K562 (cell line): ENCODE data around the gene AJAP1. TPM values are rescaled to one million over a fixed set of nuclear protein-coding genes. Genes with fewer than 3 reads are reported as not detected.
A peak's percentile ranks its signal among the peaks of the same experiment; 100 is the strongest.

Source experiments
- ATAC-seq: fragments of 200-7000 bp; cut with Tn5 transposase; 3 replicates; pipeline ENCODE4 v1.9.1; 2020; ENCODE audit warnings: moderate library complexity
- BruUV-seq: library from RNA; stranded (reverse); fragments of 400-500 nt; replicated peaks from 2 replicates; lab custom pipeline; 2021; lab: Mats Ljungman, UMichigan
- CTCF ChIA-PET: fragments of 300-600 bp; formaldehyde crosslinking; extraction: SDS; loops from one replicate; lab custom pipeline; 2021; ENCODE audit warnings: low intra/inter-chr PET ratio; lab: Yijun Ruan, JAX
- POLR2A ChIA-PET: fragments of 300-600, 350-650 bp; sonication (Branson Sonifier 250); formaldehyde crosslinking; extraction: SDS; loops from one replicate; lab custom pipeline; 2021; ENCODE audit warnings: antibody characterized with exemption, inconsistent platforms; lab: Yijun Ruan, JAX
- DNase-seq, 4 experiments: peaks; one replicate each; pipeline versions ENCODE4 v3.0.0 to v3.0.0-alpha.2; 2011 to 2018; ENCODE audit warnings: low spot score in 3 of 4, mixed read lengths in 3 of 4; ENCODE audit errors: extremely low read depth in 1 of 4
- FAIRE-seq: peaks from 2 replicates; lab custom pipeline; 2011; peaks lifted over from hg19 to GRCh38; lab: Jason Lieb, UNC
- H2AFZ ChIP-seq: 2 replicates; pipeline ENCODE4 v1.6.0; 2011; ENCODE audit warnings: low read depth, low read length, control low read depth, inconsistent platforms
- H3K27ac ChIP-seq: fragments of 200-600 bp; 3 replicates; pipeline ENCODE4 v1.8.0; 2011; ENCODE audit warnings: low read depth, mild to moderate bottlenecking, control low read depth, inconsistent platforms, low read length, moderate library complexity, mixed read lengths; ENCODE audit errors: extremely low read depth
- H3K27me3 ChIP-seq, 2 experiments: fragments of 300-600 bp in 1 of 2; 2 replicates in 1 of 2; 3 replicates in 1 of 2; pipeline versions ENCODE4 v1.6.0 to v1.8.0; 2011; ENCODE audit warnings: inconsistent platforms in 2 of 2, low read length in 2 of 2, mild to moderate bottlenecking in 1 of 2, mixed read lengths in 1 of 2, moderate library complexity in 1 of 2; ENCODE audit not compliant: control insufficient read depth in 2 of 2, insufficient read depth in 2 of 2
- H3K36me3 ChIP-seq: fragments of 300-600 bp; 3 replicates; pipeline ENCODE4 v1.8.0; 2011; ENCODE audit warnings: mild to moderate bottlenecking, low read length, inconsistent platforms; ENCODE audit not compliant: control insufficient read depth, insufficient read depth
- H3K4me1 ChIP-seq, 2 experiments: fragments of 200-600 bp in 1 of 2; replicated peaks in 1 of 2; 2 replicates in 1 of 2; 3 replicates in 1 of 2; pipeline versions ENCODE4 v1.5.1 to v1.8.0; 2011; ENCODE audit warnings: inconsistent platforms in 2 of 2, low read length in 2 of 2, mild to moderate bottlenecking in 1 of 2, mixed read lengths in 1 of 2, moderate library complexity in 1 of 2; ENCODE audit not compliant: control insufficient read depth in 2 of 2, insufficient read depth in 2 of 2
- H3K4me2 ChIP-seq: 2 replicates; pipeline ENCODE4 v1.6.1; 2011; ENCODE audit warnings: low read length, control low read depth, inconsistent platforms, mixed read lengths; ENCODE audit not compliant: insufficient read depth
- H3K4me3 ChIP-seq: fragments of 200-600 bp; sonication (generic), shearing (Covaris generic); 2 replicates; pipeline ENCODE4 v1.5.1; 2016; ENCODE audit warnings: control low read depth, inconsistent platforms
- H3K79me2 ChIP-seq: fragments of 200-600 bp; 3 replicates; pipeline ENCODE4 v1.8.0; 2011; ENCODE audit warnings: low read length, inconsistent platforms; ENCODE audit not compliant: control insufficient read depth, insufficient read depth
- H3K9ac ChIP-seq, 2 experiments: 2 replicates each; pipeline versions ENCODE4 v1.6.0 to v1.6.1; 2011; ENCODE audit warnings: low read depth in 2 of 2, low read length in 2 of 2, control low read depth in 1 of 2, inconsistent platforms in 1 of 2, mild to moderate bottlenecking in 1 of 2, mixed read lengths in 1 of 2; ENCODE audit not compliant: insufficient read depth in 1 of 2
- H3K9me1 ChIP-seq: one replicate; pipeline ENCODE4 v1.6.0; 2011; ENCODE audit warnings: inconsistent platforms, mild to moderate bottlenecking, low read length, moderate library complexity; ENCODE audit not compliant: control insufficient read depth, insufficient read depth
- H3K9me3 ChIP-seq: replicated peaks from 2 replicates; pipeline ENCODE4 v1.5.1; 2011; ENCODE audit warnings: low read depth, low read length, inconsistent platforms; ENCODE audit not compliant: control insufficient read depth, insufficient read depth
- H4K20me1 ChIP-seq: replicated peaks from 2 replicates; pipeline ENCODE4 v1.6.1; 2011; ENCODE audit warnings: low read length, inconsistent platforms, mixed read lengths; ENCODE audit not compliant: control insufficient read depth, insufficient read depth
- ADNP ChIP-seq: fragments of 200-800 bp; sonication (Bioruptor generic); IDR thresholded peaks from 2 replicates; pipeline ENCODE4 v1.6.1; 2016; ENCODE audit warnings: missing genetic modification characterization, missing compliant biosample characterization
- CTCF ChIP-seq, 3 experiments: IDR thresholded peaks in 2 of 3; conservative IDR thresholded peaks in 1 of 3; 2 replicates each; pipeline ENCODE4 v1.5.1; 2011 to 2012; ENCODE audit warnings: low read length in 3 of 3, mild to moderate bottlenecking in 3 of 3, control low read depth in 2 of 3, improper control_type of control experiment in 1 of 3, inconsistent platforms in 1 of 3, low read depth in 1 of 3, mixed read lengths in 1 of 3, moderate library complexity in 1 of 3; ENCODE audit not compliant: insufficient read depth in 2 of 3
- HEY1 ChIP-seq: fragments of 250-450 bp; sonication (Bioruptor Pico); IDR thresholded peaks from 2 replicates; pipeline ENCODE4 v1.5.0; 2020; ENCODE audit warnings: mild to moderate bottlenecking, moderate library complexity, borderline replicate concordance
- NR1H2 ChIP-seq: sonication (generic); formaldehyde crosslinking; IDR thresholded peaks from 2 replicates; pipeline ENCODE4 v1.4.0; 2020; ENCODE audit warnings: mild to moderate bottlenecking, missing genetic modification reagents
- RAD21 ChIP-seq, 2 experiments: fragments of 250-450 bp in 1 of 2; fragments of 450-650 bp in 1 of 2; sonication (Bioruptor Pico) in 1 of 2; formaldehyde crosslinking in 1 of 2; IDR thresholded peaks in 1 of 2; conservative IDR thresholded peaks in 1 of 2; 2 replicates each; pipeline versions ENCODE4 v1.4.0 to v1.8.0; 2020 to 2022; ENCODE audit warnings: mild to moderate bottlenecking in 2 of 2, moderate library complexity in 1 of 2
- ZBTB33 ChIP-seq: sonication (generic); formaldehyde crosslinking; IDR thresholded peaks from 2 replicates; pipeline ENCODE4 v1.8.1; 2023; ENCODE audit warnings: mild to moderate bottlenecking, missing genetic modification reagents
- ZNF717 ChIP-seq: fragments of 250-450 bp; sonication (Bioruptor Pico); IDR thresholded peaks from 2 replicates; pipeline ENCODE4 v1.5.0; 2021
- WGBS: fragments of 100-300 bp; shearing (Covaris generic); methylation state at CpG from one replicate; pipeline ENCODE4 v1.1.6; 2016; ENCODE audit warnings: low coverage, mixed read lengths; ENCODE audit not compliant: insufficient coverage; ENCODE audit errors: missing lambda C conversion rate; 5-methylcytosine and 5-hydroxymethylcytosine counted together
- in situ Hi-C: fragments of 300-500 bp; cut with MboI; formaldehyde crosslinking; loops from 4 replicates; pipeline ENCODE4 v1.15.0; 2018; ENCODE audit warnings: inconsistent platforms, mixed read lengths
- intact Hi-C: fragments of 100-400 bp; cut with micrococcal nuclease; formaldehyde crosslinking; loops from 2 replicates; pipeline ENCODE4 v1.14.2; 2022
- polyA plus RNA-seq, 8 experiments: library from polyadenylated mRNA; depleted of rRNA in 4 of 8; stranded (reverse) in 5 of 8; unstranded in 3 of 8; fragments of >200 nt; fragmentation: Nextera tagmentation in 2 of 8; fragmentation: Illumina TruSeq in 1 of 8; extraction: Ambion mirVana in 2 of 8; extraction: Trizol in 1 of 8; gene quantifications; 2 replicates each; pipeline versions ENCODE4 v1.2.1 to v1.2.3, GENCODE V29; 2011 to 2014; ENCODE audit warnings: inconsistent platforms in 1 of 8, missing spikeins in 1 of 8
- total RNA-seq, 7 experiments: library from RNA; depleted of rRNA in 6 of 7; stranded (reverse); fragments of >200 nt in 6 of 7; fragmentation: Illumina TruSeq in 2 of 7; extraction: Trizol in 2 of 7; gene quantifications; 2 replicates each; pipeline versions ENCODE4 v1.2.1 to v1.2.3, GENCODE V29; 2011 to 2021; ENCODE audit warnings: low replicate concordance in 1 of 7

AJAP1 gene
- total and polyA plus RNA-seq, 9 of the 15 experiments (the other 6 are each of a cell fraction or from before 2014, with no cell fraction given): not detected

- CTCF ChIA-PET: no interaction called here
Measured at GRCh38 chr1:4825800-4826450, 171.5 kb downstream of the AJAP1 start.

More at GRCh38 chr1:4825800-4826450, 171.5 kb downstream of the AJAP1 start:
- H3K9me3 ChIP-seq: no peaks in the 10 kb centered on the region
- no peak overlapping the region for H3K9ac ChIP-seq
- H3K9me1 ChIP-seq: no peaks in the 10 kb centered on the region
- H3K79me2 ChIP-seq: no peaks in the 10 kb centered on the region
- intact Hi-C loops (no loop called here), in situ Hi-C loops (no loop called here)
- no peak for FAIRE-seq
- H3K36me3 ChIP-seq: no peaks in the 10 kb centered on the region
- DNase-seq: peak in 1 of 4 experiments; percentile 2
- POLR2A ChIA-PET: no interaction called here
- no peak overlapping the region for H3K4me2 ChIP-seq
- 0% methylated on average over 5 of the region's 5 CpGs for WGBS
- H3K4me1 ChIP-seq: no peaks in the 10 kb centered on the region
- H3K27ac ChIP-seq: no peak overlapping the region
- H4K20me1 ChIP-seq: no peaks in the 10 kb centered on the region
- H3K4me3 ChIP-seq: no peak overlapping the region
- ATAC-seq: no peak
- peak; percentile 12 to 35 (median 27); a peak in 3 of 6 replicates for TF ChIP-seq CTCF (IDR thresholded peaks at IDR 0.05 in 2 of 3, conservative IDR thresholded peaks at IDR 0.05 in 1 of 3; ENCODE audit: insufficient read depth in 2 of 3, low read depth in 1 of 3, low read length in 3 of 3)
- no peak for TF ChIP-seq NR1H2 (CRISPR knock-in tag)
- TF ChIP-seq ZNF717: no peak
- 0 out of 4 replicates have a peak, but pooled peaks of 1 of the 2 experiments have one; percentile 9 for TF ChIP-seq RAD21 (CRISPR knock-in tag; conservative IDR thresholded peaks at IDR 0.05 in 1 of 2, IDR thresholded peaks at IDR 0.05 in 1 of 2)
- TF ChIP-seq HEY1: no peak
- TF ChIP-seq ZBTB33 (CRISPR knock-in tag): no peak
- no peak for TF ChIP-seq ADNP
- BruUV-seq: no TSS peak
- no peak overlapping the region for H2AFZ ChIP-seq
- H3K27me3 ChIP-seq: no peaks in the 10 kb centered on the region; a peak in 1 of 5 replicates
